Large intestine (tissue), 12 donors: ENCODE results near the gene DNMT1. TPM values are rescaled to one million over a fixed set of nuclear protein-coding genes. Genes with fewer than 3 reads are reported as not detected.
"Not testable (repeated sequence)": the region's sequence is repeated elsewhere in the genome, so short reads cannot be mapped to it uniquely, and the experiment has no call there.

Experiments used
- DNase-seq, 2 donors: peaks; one replicate each; pipeline versions ENCODE4 v3.0.0 to v3.0.0-alpha.2; 2013
- H3K27ac ChIP-seq: one replicate; pipeline ENCODE4 v1.5.1; 2013; ENCODE audit warnings: low read length
- H3K27me3 ChIP-seq: 2 replicates; pipeline ENCODE4 v1.6.1; 2013; ENCODE audit warnings: low read length; ENCODE audit not compliant: control insufficient read depth, insufficient read depth
- H3K36me3 ChIP-seq: 2 replicates; pipeline ENCODE4 v1.6.1; 2013; ENCODE audit warnings: low read length; ENCODE audit not compliant: control insufficient read depth, insufficient read depth
- H3K4me1 ChIP-seq: one replicate; pipeline ENCODE4 v1.6.1; 2013; ENCODE audit warnings: low read length; ENCODE audit not compliant: control insufficient read depth, insufficient read depth
- H3K4me3 ChIP-seq: one replicate; pipeline ENCODE4 v1.5.1; 2013; ENCODE audit warnings: low read length
- H3K9me3 ChIP-seq: one replicate; pipeline ENCODE4 v1.6.1; 2013; ENCODE audit warnings: mild to moderate bottlenecking, low read depth, low read length, moderate library complexity; ENCODE audit not compliant: control insufficient read depth
- WGBS: methylation state at CpG from one replicate; pipeline ENCODE4 v1.1.5; 2013; ENCODE audit warnings: low lambda C conversion rate; ENCODE audit not compliant: insufficient coverage; 5-methylcytosine and 5-hydroxymethylcytosine counted together
- long read RNA-seq, 11 donors: transcript quantifications; one replicate each; lab custom pipeline, GENCODE V29; 2026
- polyA plus RNA-seq: library from polyadenylated mRNA; unstranded; fragments of 120-200 nt; gene quantifications from one replicate; pipeline ENCODE4 v1.2.1, GENCODE V29; 2013

The DNMT1 gene
- 51.9 TPM for polyA plus RNA-seq
- long read RNA-seq, donor 1, full-length matches to known transcripts, result 1 of 1 reads
- long read RNA-seq, donor 1, partial matches to known transcripts, result 0 of 1 reads
- long read RNA-seq, donor 1, other reads (novel, unspliced or antisense), result 0 of 1 reads
- long read RNA-seq, donor 2, result 0 reads
- long read RNA-seq, donor 3, result 0 reads
- long read RNA-seq, donor 4, result 0 reads
- long read RNA-seq, donor 5, partial matches to known transcripts, result 0 of 1 reads
- long read RNA-seq, donor 5, other reads (novel, unspliced or antisense), result 0 of 1 reads
- long read RNA-seq, donor 6, partial matches to known transcripts, result 8 of 9 reads
- long read RNA-seq, donor 6, other reads (novel, unspliced or antisense), result 0 of 9 reads
- long read RNA-seq, donor 7, result 0 reads
- long read RNA-seq, donor 8, full-length matches to known transcripts, result 1 of 1 reads
- long read RNA-seq, donor 8, partial matches to known transcripts, result 0 of 1 reads
- long read RNA-seq, donor 8, other reads (novel, unspliced or antisense), result 0 of 1 reads
- long read RNA-seq, donor 9, partial matches to known transcripts, result 6 of 7 reads
- long read RNA-seq, donor 9, other reads (novel, unspliced or antisense), result 0 of 7 reads
- long read RNA-seq, donor 10, result 0 reads
- long read RNA-seq, donor 11, partial matches to known transcripts, result 0 of 1 reads
- long read RNA-seq, donor 11, other reads (novel, unspliced or antisense), result 0 of 1 reads

DNA sequence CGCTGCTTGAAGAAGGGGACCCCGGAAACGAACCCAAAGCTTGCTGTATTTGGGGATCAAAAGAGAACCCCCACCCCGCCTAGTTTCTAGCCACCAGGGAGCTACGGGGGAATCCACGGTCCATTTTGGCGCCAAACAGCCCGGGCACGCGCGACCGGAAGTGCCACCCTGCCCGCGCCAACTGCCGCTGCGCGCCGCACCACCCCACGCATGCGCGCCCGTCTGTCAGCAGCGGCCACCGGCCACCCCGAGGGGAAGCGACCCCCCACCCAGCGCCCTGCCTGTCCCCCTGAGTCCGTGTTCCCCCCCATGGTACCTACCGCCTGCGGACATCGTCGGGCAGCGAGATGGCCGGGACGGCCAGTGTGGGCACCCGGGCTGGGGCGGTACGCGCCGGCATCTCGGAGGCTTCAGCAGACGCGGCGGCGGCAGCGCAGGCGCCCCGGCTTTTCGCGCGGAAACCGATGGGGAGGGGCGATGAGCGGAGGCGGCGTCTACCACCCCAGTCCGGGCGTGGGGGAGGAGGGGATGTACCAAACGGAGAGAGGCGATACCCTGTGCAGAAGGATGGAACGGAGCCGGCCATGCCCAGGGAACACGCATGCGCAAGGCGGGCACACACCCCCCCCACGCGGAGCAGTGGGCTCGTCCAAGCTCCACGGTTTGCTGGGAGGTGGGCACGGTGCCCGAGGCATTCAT lies at the start of gene DNMT1:
Gene DNMT1, minus strand, starts transcription at position 454 of the 699 bp plus-strand sequence. Its CDS starts 54 bp downstream, at position 400.
- peak; percentile 93 to 96 for DNase-seq
- peaks cover 9% of the 10 kb centered on the region for H3K4me1 ChIP-seq

DNA sequence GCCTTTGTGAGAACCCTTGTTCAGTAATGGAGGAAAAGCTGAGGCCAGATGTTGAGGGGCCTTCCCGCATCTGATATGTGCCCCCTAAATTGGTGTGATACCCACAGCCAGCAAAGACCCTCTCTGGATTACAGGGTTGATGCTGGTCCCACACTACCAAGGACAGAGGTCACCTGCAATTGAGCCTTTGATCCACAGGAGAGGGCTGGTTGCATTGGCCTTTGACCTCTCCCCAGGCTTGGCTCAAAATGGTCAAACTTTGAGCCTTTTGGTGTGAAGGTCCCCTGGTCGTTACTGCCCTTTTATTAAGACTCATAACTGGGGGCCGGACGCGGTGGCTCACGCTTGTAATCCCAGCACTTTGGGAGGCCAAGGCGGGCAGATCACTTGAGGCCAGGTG lies 48.9 kb upstream of the DNMT1 start:
- H3K4me1 ChIP-seq, result no peaks in the 10 kb centered on the region
- no peak overlapping the region for H3K4me3 ChIP-seq
- no peak for DNase-seq
- no peaks in the 10 kb centered on the region for H3K9me3 ChIP-seq
- no peak overlapping the region for H3K27ac ChIP-seq
- no CpG with 5 or more reads among the region's 7 CpGs for WGBS
- no peaks in the 10 kb centered on the region for H3K27me3 ChIP-seq
- no peaks in the 10 kb centered on the region for H3K36me3 ChIP-seq

More for the DNA sequence above, at the start of gene DNMT1:
- WGBS, result no CpG with 5 or more reads among the region's 71 CpGs
- Histone ChIP-seq H3K4me3 (peak within 1 kb of the TSS; percentile 98), H3K9me3 (no peaks in the 10 kb centered on the region), H3K27me3 (no peaks in the 10 kb centered on the region), H3K27ac (peak within 1 kb of the TSS; percentile 71), H3K36me3 (peaks cover 2% of the 10 kb centered on the region)

DNA sequence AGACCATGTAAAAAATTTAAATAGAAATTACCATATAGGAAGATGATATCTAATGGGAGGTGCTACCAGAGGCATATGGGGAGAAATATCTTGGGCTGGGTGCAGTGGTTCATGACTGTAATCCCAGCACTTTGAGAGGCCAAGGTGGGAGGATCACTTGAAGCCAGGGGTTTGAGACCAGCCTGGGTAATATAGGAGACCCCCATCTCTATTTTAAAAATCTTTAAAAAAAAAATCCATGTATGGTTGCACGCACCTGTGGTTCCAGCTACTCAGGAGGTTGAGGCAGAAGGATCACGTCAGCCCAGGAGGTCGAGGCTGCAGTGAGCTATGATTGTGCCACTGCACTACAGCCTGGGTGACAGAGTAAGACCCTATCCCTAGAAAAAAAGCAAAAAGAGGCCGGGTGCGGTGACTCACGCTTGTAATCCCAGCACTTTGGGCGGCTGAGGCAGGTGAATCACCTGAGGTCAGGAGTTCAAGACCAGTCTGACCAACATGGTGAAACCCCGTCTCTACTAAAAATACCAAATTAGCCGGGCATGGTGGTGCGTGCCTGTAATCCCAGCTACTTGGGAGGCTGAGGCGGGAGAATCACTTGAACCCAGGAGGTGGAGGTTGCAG lies 47.2 kb upstream of the DNMT1 start:
- not testable (repeated sequence) for H3K27me3 ChIP-seq, DNase-seq, H3K4me3 ChIP-seq, H3K9me3 ChIP-seq, H3K4me1 ChIP-seq, H3K36me3 ChIP-seq, H3K27ac ChIP-seq
- no CpG with 5 or more reads among the region's 11 CpGs for WGBS

DNA sequence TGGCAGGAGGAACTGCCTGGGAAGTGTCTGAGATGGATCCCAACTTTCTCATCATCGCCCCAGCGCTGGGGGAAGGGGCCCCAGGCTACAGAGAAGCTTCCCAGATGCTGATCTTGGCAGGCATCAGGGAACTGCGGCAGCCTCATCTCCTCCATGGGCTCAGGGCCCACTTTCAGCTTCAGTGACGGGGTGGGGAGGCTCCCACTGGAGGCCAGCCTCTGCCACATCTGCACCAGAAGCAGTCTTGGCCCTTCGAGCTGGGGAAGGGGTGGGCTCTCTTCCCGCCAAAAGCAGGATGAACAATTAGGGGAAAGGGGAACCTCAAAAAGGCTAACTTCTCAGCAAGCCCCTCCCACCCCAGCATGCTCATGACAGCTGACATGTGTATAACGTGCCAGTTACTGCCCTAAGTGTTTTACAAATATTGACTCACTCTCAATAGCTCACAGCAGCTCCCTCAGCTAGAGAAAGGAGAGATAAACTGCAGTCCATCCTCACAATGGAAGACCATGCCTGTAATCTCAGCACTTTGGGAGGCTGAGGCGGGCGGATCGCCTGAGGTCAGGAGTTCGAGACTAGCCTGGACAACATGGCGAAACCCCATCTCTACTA lies 43.5 kb upstream of the DNMT1 start:
- Histone ChIP-seq H3K4me3 (no peak overlapping the region), H3K27ac (peak overlapping the region; percentile 16), H3K36me3 (no peaks in the 10 kb centered on the region), H3K4me1 (peaks cover 4% of the 10 kb centered on the region), H3K9me3 (no peaks in the 10 kb centered on the region), H3K27me3 (no peaks in the 10 kb centered on the region)
- peak; percentile 64 to 65 for DNase-seq
- no CpG with 5 or more reads among the region's 12 CpGs for WGBS

DNA sequence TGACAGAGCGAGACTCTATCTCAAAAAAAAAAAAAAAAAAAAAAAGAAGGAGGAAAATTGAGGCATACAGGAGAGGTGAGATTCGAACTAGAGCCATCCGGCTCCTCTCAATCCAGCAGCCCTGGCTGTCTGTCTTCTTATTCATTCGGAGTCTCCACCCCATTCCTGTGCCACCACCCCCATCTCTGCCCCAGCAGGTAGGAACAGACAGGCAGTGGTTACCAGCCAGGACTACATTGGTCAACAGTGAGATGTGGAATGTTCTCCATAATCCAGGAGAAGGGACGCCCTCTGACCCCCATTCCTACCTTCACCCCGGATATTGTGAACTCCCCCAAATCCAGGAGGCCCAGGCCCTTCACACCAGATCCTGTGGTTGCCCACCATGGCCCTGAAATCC lies 42.9 kb upstream of the DNMT1 start:
- DNase-seq, result no peak
- Histone ChIP-seq H3K4me1 (peaks cover 4% of the 10 kb centered on the region), H3K36me3 (no peaks in the 10 kb centered on the region), H3K9me3 (no peaks in the 10 kb centered on the region), H3K27me3 (no peaks in the 10 kb centered on the region), H3K4me3 (no peak overlapping the region), H3K27ac (peak overlapping the region; percentile 38)
- WGBS, result no CpG with 5 or more reads among the region's 6 CpGs

DNA sequence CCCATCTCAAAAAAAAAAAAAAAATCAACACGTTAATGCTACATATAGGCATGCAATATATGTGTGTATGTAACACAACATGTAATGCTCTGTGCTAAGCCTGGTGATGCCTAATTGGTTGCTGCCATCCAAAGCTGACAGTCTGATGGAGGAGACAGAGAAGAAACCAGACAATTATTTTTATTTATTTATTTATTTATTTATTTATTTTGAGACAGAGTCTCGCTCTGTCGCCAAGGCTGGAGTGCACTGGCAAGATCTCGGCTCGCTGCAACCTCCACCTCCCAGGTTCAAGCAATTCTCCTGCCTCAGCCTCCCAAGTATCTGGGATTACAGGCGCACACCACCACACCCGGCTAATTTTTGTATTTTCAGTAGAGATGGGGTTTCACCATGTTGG lies 40.7 kb upstream of the DNMT1 start:
- H3K9me3 ChIP-seq, H3K36me3 ChIP-seq, DNase-seq, H3K4me3 ChIP-seq, H3K27me3 ChIP-seq: not testable (repeated sequence)
- WGBS, result no CpG with 5 or more reads among the region's 7 CpGs
- Histone ChIP-seq H3K4me1 (peaks cover 11% of the 10 kb centered on the region), H3K27ac (peak overlapping the region; percentile 53)

DNA sequence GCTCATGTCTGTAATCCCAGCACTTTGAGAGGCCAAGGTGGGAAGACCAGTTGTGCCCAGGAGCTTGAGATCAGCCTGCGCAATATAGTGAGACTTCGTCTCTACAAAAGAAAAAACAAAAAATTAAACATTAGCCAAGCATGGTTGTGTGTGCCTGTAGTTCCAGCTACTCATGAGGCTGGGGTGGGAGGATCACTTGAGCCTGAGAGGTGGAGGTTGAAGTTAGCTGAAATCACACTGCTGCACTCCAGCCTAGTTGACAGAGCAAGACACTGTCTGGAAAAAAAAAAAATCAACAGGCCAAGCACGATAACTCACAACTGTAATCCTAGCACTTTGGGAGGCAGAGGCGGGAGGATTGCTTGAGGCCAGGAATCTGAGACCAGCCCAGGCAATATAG lies 40.2 kb upstream of the DNMT1 start:
- DNase-seq, result no peak
- H3K4me1 ChIP-seq, result peaks cover 13% of the 10 kb centered on the region
- no peak overlapping the region for H3K27ac ChIP-seq
- H3K27me3 ChIP-seq, result peaks cover 9% of the 10 kb centered on the region
- H3K9me3 ChIP-seq, result no peaks in the 10 kb centered on the region
- WGBS, result 40% methylated on average over 1 of the region's 4 CpGs
- no peak overlapping the region for H3K4me3 ChIP-seq
- no peaks in the 10 kb centered on the region for H3K36me3 ChIP-seq

DNA sequence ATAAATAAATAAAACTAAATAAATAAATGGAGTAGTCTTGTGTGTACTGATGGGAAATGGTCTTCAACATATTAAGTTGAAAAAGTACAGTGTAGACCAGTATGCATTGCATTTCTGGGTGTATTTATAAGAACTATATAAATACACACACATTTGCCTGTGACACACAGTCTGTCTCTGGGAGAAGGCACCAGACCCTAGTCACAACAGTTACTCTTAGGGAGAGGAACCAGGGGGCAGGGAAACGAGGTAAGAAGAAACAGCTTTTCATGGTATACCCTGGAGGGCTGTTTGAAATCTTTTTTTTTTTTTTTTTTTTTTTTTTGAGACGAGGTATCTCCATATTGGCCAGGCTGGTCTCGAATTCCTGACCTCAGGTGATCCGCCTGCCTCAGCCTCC lies 39.2 kb upstream of the DNMT1 start:
- no peak overlapping the region for H3K4me3 ChIP-seq
- no CpG with 5 or more reads among the region's 4 CpGs for WGBS
- peaks cover 13% of the 10 kb centered on the region for H3K4me1 ChIP-seq
- no peaks in the 10 kb centered on the region for H3K36me3 ChIP-seq
- DNase-seq, result no peak
- H3K27me3 ChIP-seq, result peaks cover 9% of the 10 kb centered on the region
- no peaks in the 10 kb centered on the region for H3K9me3 ChIP-seq
- H3K27ac ChIP-seq, result no peak overlapping the region

DNA sequence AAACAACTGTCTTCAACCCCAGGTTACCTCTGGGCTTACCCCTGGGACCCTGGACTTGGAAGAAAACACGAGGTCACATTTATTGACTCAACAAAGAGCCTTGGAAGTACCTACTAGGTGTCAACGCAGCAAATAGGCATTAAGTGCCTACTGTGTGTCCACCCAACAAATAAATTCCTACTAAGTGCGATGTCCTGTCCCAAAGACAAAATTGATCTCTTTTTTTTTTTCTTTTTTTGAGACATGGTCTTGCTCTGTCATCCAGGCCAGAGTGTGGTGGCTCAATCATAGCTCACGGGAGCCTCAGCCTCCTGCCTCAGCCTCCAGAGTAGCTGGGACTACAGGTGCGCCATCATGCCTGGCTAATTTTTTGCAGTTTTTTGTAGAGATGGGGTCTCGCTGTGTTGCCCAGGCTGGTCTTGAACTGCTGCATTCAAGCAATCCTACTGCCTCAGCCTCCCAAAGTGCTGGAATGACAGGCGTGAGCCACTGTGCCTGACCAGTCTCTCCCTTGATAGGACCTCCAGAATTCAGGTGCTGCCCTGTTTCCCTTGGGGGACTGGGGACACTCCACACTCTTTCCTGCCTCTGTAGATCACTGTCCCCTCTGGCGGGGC lies 37.0 kb upstream of the DNMT1 start:
- H3K27ac ChIP-seq, result peak overlapping the region; percentile 36
- DNase-seq, result no peak
- peaks cover 9% of the 10 kb centered on the region for H3K27me3 ChIP-seq
- H3K4me1 ChIP-seq, result peaks cover 13% of the 10 kb centered on the region
- no CpG with 5 or more reads among the region's 8 CpGs for WGBS
- H3K9me3 ChIP-seq, result peaks cover 6% of the 10 kb centered on the region
- peak overlapping the region; percentile 80 for H3K4me3 ChIP-seq
- no peaks in the 10 kb centered on the region for H3K36me3 ChIP-seq
